T-cell (primary cell): ENCODE measurements around the gene SLC38A11. TPM values are rescaled to one million over a fixed set of nuclear protein-coding genes. Genes with fewer than 3 reads are reported as not detected.
"Not testable (repeated sequence)": the region's sequence is repeated elsewhere in the genome, so short reads cannot be mapped to it uniquely, and the experiment has no call there.

Source experiments
- ATAC-seq, 4 experiments: fragments of 200-7000 bp in 3 of 4; fragments of 150-1000 bp in 1 of 4; cut with Tn5 transposase; replicated peaks in 1 of 4; 1 replicate in 3 of 4; 2 replicates in 1 of 4; pipeline ENCODE4 v1.10.0; 2021; ENCODE audit warnings: moderate library complexity in 3 of 4, mild to moderate bottlenecking in 2 of 4, moderate number of reproducible peaks in 1 of 4
- CTCF ChIA-PET, 2 donors: fragments of 300-600 bp; sonication (Branson Sonifier 250); formaldehyde crosslinking; loops; one replicate each; lab custom pipeline; 2022; ENCODE audit warnings: antibody characterized with exemption in 2 of 2; lab: Charles Lee
- POLR2A ChIA-PET, 2 donors: fragments of 300-600 bp; sonication (Branson Sonifier 250); formaldehyde crosslinking; loops; one replicate each; lab custom pipeline; 2022; ENCODE audit warnings: antibody characterized with exemption in 2 of 2; lab: Charles Lee
- DNase-seq, 35 experiments: peaks; one replicate each; pipeline versions ENCODE4 v3.0.0 to v3.0.0-alpha.2; 2013 to 2023
- H3K27ac ChIP-seq: one replicate; pipeline ENCODE4 v1.5.1; 2013; ENCODE audit warnings: low read length
- H3K27me3 ChIP-seq, 2 experiments: replicated peaks in 1 of 2; 1 replicate in 1 of 2; 2 replicates in 1 of 2; pipeline versions ENCODE4 v1.6.1 to v1.7.0; 2013; ENCODE audit warnings: low read length in 1 of 2, mixed read lengths in 1 of 2; ENCODE audit not compliant: control insufficient read depth in 2 of 2, insufficient read depth in 2 of 2; ENCODE audit errors: extremely low read depth in 1 of 2
- H3K36me3 ChIP-seq, 2 donors: 1 replicate in 1 of 2; 2 replicates in 1 of 2; pipeline versions ENCODE4 v1.6.1 to v1.7.0; 2013; ENCODE audit warnings: low read length in 1 of 2; ENCODE audit not compliant: control insufficient read depth in 2 of 2, insufficient read depth in 1 of 2; ENCODE audit errors: extremely low read depth in 1 of 2
- H3K4me1 ChIP-seq, 2 experiments: 1 replicate in 1 of 2; 2 replicates in 1 of 2; pipeline versions ENCODE4 v1.6.1 to v1.7.0; 2013; ENCODE audit warnings: low read length in 2 of 2, mixed read lengths in 1 of 2; ENCODE audit not compliant: insufficient read depth in 2 of 2, control insufficient read depth in 1 of 2; ENCODE audit errors: extremely low read depth in 1 of 2
- H3K4me3 ChIP-seq, 2 donors: 1 replicate in 1 of 2; 2 replicates in 1 of 2; pipeline versions ENCODE4 v1.5.1 to v1.7.0; 2013; ENCODE audit warnings: mild to moderate bottlenecking in 2 of 2, low read length in 1 of 2, moderate library complexity in 1 of 2; ENCODE audit not compliant: control insufficient read depth in 1 of 2; ENCODE audit errors: extremely low read depth in 1 of 2
- H3K9me3 ChIP-seq: 2 replicates; pipeline ENCODE4 v1.7.0; 2013
- H3K27ac Mint-ChIP-seq, 2 donors: one replicate each; pipeline ENCODE4 v1.8.0; 2020 to 2021; ENCODE audit warnings: mild to moderate bottlenecking in 2 of 2, mixed read lengths in 2 of 2
- H3K27me3 Mint-ChIP-seq, 2 donors: one replicate each; pipeline ENCODE4 v1.8.0; 2021 to 2022; ENCODE audit warnings: mixed read lengths in 2 of 2
- H3K36me3 Mint-ChIP-seq: one replicate; pipeline ENCODE4 v1.8.0; 2021; ENCODE audit warnings: mixed read lengths
- H3K4me1 Mint-ChIP-seq, 3 donors: one replicate each; pipeline ENCODE4 v1.8.0; 2020 to 2022; ENCODE audit warnings: mixed read lengths in 3 of 3, mild to moderate bottlenecking in 1 of 3
- H3K4me3 Mint-ChIP-seq, 3 donors: one replicate each; pipeline ENCODE4 v1.8.0; 2020 to 2022; ENCODE audit warnings: mild to moderate bottlenecking in 3 of 3, mixed read lengths in 3 of 3, moderate library complexity in 3 of 3
- H3K9me3 Mint-ChIP-seq, 3 donors: one replicate each; pipeline ENCODE4 v1.8.0; 2020 to 2022; ENCODE audit warnings: mixed read lengths in 3 of 3
- WGBS: methylation state at CpG from one replicate; pipeline ENCODE4 v1.1.5; 2013; ENCODE audit warnings: missing lambda C conversion rate; ENCODE audit not compliant: insufficient coverage; 5-methylcytosine and 5-hydroxymethylcytosine counted together
- total RNA-seq, 35 experiments: library from RNA in 6 of 35; stranded (reverse) in 6 of 35; fragments of 120-200 nt in 1 of 35; gene quantifications; one replicate each; pipeline versions ENCODE4 v1.2.1 to v1.2.4 and lab custom pipeline; 2013 to 2026

Gene SLC38A11
- total RNA-seq, 5 donors from 2014 or later (not counting 1 experiment from before 2014, with no cell fraction given), result 0.38 to 0.72 TPM; not detected in 3

DNA sequence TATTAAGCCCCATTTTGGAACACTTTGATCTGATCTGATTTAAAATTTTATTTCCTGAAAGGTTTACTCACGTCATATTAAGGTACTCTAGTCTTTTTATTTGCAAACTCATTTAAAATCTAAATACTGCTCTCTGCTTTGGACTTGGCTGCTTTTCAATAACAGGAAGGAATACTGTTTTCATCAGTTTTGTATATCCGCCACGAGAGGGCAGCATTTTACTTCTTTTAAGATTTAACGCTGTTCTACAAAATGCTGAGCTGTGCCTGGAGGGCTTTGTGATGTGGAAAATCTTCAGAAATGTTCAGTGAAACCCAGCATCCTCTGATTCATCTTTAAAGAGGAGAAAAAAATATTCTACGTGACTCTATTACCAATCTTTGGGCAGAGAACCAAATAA, 37.5 kb upstream of the SLC38A11 start:
- ATAC-seq (peak in 2 of 4 experiments; percentile 66 to 69), DNase-seq (peak in 22 of 35 experiments; percentile 5 to 72 (median 26))
- H3K27me3 ChIP-seq, result no peaks in the 10 kb centered on the region
- no peaks in the 10 kb centered on the region for H3K36me3 ChIP-seq
- H3K4me1 ChIP-seq, result peaks cover 0 to 4% of the 10 kb centered on the region in 2 experiments
- WGBS, result 0% methylated on average over 1 of the region's 5 CpGs
- H3K4me3 Mint-ChIP-seq, result no peak overlapping the region
- H3K4me1 Mint-ChIP-seq, result peaks cover 16 to 20% (median 17%) of the 10 kb centered on the region in 3 donors
- H3K4me3 ChIP-seq, result no peak overlapping the region
- no peak overlapping the region for H3K27ac ChIP-seq
- no peaks in the 10 kb centered on the region for H3K27me3 Mint-ChIP-seq
- H3K27ac Mint-ChIP-seq, result no peak overlapping the region
- ChIA-PET CTCF (interaction anchor here (0.6 to 3.2 kb wide), 12 partner anchors 10 to 1135 kb away, joined by 3 to 12 read pairs (median 4); partner anchors contain the start of genes SCN1A (in 1 of the 2) and SCN3A (in 1 of the 2)), POLR2A (no interaction called here)
- no peaks in the 10 kb centered on the region for H3K9me3 ChIP-seq
- no peaks in the 10 kb centered on the region for H3K36me3 Mint-ChIP-seq
- H3K9me3 Mint-ChIP-seq, result no peaks in the 10 kb centered on the region

- H3K36me3 Mint-ChIP-seq, H3K27me3 ChIP-seq, DNase-seq, H3K36me3 ChIP-seq, H3K27ac ChIP-seq, H3K9me3 ChIP-seq, H3K4me3 Mint-ChIP-seq, H3K4me3 ChIP-seq, POLR2A ChIA-PET, H3K9me3 Mint-ChIP-seq, H3K27me3 Mint-ChIP-seq, H3K4me1 ChIP-seq, ATAC-seq: not testable (repeated sequence)
- H3K27ac Mint-ChIP-seq, result peak overlapping the region in 1 of 2 donors; percentile 39
- H3K4me1 Mint-ChIP-seq, result peaks cover 16 to 20% (median 17%) of the 10 kb centered on the region in 3 donors
- CTCF ChIA-PET, result interaction anchor here (0.7 to 3.2 kb wide), 4 partner anchors 16 to 1136 kb away, joined by 3 to 12 read pairs (median 6); partner anchors contain the start of gene SCN1A (in 1 of the 2)
These were observed 36.7 kb upstream of the SLC38A11 start for GRCh38 chr2:164992093-164992454.

DNA sequence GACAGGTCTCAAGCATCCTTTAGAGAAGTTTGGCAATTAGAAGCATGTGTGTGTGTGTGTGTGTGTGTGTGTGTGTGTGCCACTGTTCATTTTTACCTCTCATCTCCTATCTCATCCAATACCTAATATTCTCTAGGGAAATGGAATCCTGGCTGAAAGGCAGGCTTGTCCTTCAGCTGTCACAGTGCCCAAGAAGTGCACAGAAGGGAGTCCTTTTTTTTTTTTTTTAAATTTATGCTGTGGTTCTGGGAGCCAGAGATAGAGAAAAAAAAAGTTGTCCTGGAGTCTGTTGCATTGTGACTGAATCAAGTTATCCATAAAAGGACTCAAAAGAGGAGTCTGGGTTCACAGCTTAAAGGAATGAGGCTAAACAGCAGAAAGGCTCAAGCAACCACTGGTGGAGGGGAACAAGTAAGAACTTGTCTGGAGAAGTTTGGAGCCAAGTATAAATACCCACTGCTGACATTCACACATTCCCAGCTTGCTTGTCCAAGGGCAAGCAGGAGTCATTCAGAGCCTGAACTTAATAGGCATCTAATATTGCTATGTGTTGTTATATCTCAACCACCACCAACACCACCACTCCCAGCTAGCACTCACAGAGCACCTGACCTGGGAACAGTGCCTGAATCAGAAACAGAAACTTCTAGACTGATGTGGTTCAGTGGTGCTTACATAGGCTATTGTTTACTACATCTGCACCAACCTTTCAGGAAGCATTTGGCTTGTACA, 36.2 kb upstream of the SLC38A11 start:
- H3K9me3 Mint-ChIP-seq, H3K4me1 ChIP-seq, ATAC-seq, H3K9me3 ChIP-seq, H3K27me3 ChIP-seq, H3K4me3 Mint-ChIP-seq, H3K27me3 Mint-ChIP-seq, POLR2A ChIA-PET, H3K36me3 Mint-ChIP-seq, H3K36me3 ChIP-seq, H3K4me3 ChIP-seq, H3K27ac ChIP-seq, DNase-seq: not testable (repeated sequence)
- Mint-ChIP-seq H3K4me1 (peaks cover 16 to 20% (median 17%) of the 10 kb centered on the region in 3 donors), H3K27ac (peak overlapping the region in 1 of 2 donors; percentile 59)
- CTCF ChIA-PET, result interaction anchor here (0.7 to 3.2 kb wide), 5 partner anchors 16 to 1137 kb away, joined by 3 to 12 read pairs (median 3); partner anchors contain the start of gene SCN1A (in 1 of the 2)

DNA sequence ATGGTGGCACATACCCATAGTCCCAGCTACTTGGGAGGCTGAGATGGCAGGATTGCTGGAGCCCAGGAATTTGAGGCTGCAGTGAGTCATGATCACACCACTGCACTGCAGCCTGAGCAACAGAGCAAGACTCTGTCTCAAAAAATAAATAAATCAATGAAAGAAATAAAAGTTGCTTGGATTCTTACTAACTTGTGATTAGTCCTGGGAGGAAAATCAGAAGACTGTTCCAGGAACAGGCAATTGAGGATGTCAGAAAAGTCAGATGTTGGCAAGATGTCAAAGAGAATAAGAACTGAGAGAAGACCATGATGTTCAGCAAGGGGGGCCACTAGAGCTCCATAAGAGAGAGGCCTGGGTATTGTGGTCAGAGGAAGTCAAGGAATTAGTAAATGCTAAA, 35.6 kb upstream of the SLC38A11 start:
- peaks cover 16 to 20% (median 17%) of the 10 kb centered on the region in 3 donors for H3K4me1 Mint-ChIP-seq
- H3K27ac Mint-ChIP-seq, H3K27me3 Mint-ChIP-seq, DNase-seq, H3K27ac ChIP-seq, H3K27me3 ChIP-seq, H3K4me1 ChIP-seq, H3K4me3 ChIP-seq, ATAC-seq, POLR2A ChIA-PET, H3K36me3 Mint-ChIP-seq, H3K4me3 Mint-ChIP-seq, H3K9me3 ChIP-seq, H3K36me3 ChIP-seq, H3K9me3 Mint-ChIP-seq: not testable (repeated sequence)
- CTCF ChIA-PET, result interaction anchor here in 1 of 2 donors (0.7 kb wide), 1 partner anchor 21 kb away, joined by 3 read pairs; no protein-coding TSS in a partner anchor

GRCh38 chr2:164988805-164989204, 33.5 kb upstream of the SLC38A11 start:
- H3K4me3 ChIP-seq, H3K9me3 ChIP-seq, H3K36me3 Mint-ChIP-seq, H3K27me3 ChIP-seq, H3K27me3 Mint-ChIP-seq, H3K9me3 Mint-ChIP-seq, CTCF ChIA-PET, H3K27ac ChIP-seq, H3K27ac Mint-ChIP-seq, H3K4me1 ChIP-seq, DNase-seq, H3K36me3 ChIP-seq: not testable (repeated sequence)
- peaks cover 16 to 20% (median 17%) of the 10 kb centered on the region in 3 donors for H3K4me1 Mint-ChIP-seq
- peak overlapping the region in 1 of 3 donors; percentile 22 for H3K4me3 Mint-ChIP-seq
- WGBS, result no CpG with 5 or more reads among the region's 3 CpGs
- POLR2A ChIA-PET, result interaction anchor here in 1 of 2 donors (0.5 kb wide), 1 partner anchor 113 kb away, joined by 3 read pairs; no protein-coding TSS in a partner anchor
- ATAC-seq, result peak in 3 of 4 experiments; percentile 41 to 54 (median 48)

- H3K4me1 ChIP-seq, H3K9me3 ChIP-seq, ATAC-seq, H3K27me3 ChIP-seq, DNase-seq, H3K4me1 Mint-ChIP-seq, H3K27me3 Mint-ChIP-seq, CTCF ChIA-PET, H3K4me3 ChIP-seq, H3K36me3 Mint-ChIP-seq, POLR2A ChIA-PET, H3K9me3 Mint-ChIP-seq, H3K27ac ChIP-seq, H3K4me3 Mint-ChIP-seq, H3K36me3 ChIP-seq, H3K27ac Mint-ChIP-seq: not testable (repeated sequence)
- no CpG with 5 or more reads among the region's 3 CpGs for WGBS
These were observed 30.7 kb upstream of the SLC38A11 start for GRCh38 chr2:164986027-164986426.
